Keratinocyte (primary cell): ENCODE measurements around the gene PLCL2. TPM values are rescaled to one million over a fixed set of nuclear protein-coding genes. Genes with fewer than 3 reads are reported as not detected.

Source experiments
- DNase-seq: peaks from one replicate; pipeline ENCODE4 v3.0.0-alpha.2; 2011; ENCODE audit warnings: low read depth, missing footprints, low spot score
- FAIRE-seq: peaks from 2 replicates; lab custom pipeline; 2011; peaks lifted over from hg19 to GRCh38; lab: Jason Lieb, UNC
- H2AFZ ChIP-seq: 2 replicates; pipeline ENCODE4 v1.6.0; 2012; ENCODE audit warnings: low read length, control low read depth, inconsistent platforms; ENCODE audit not compliant: control insufficient read depth
- H3K27ac ChIP-seq: 2 replicates; pipeline ENCODE4 v1.5.1; 2011; ENCODE audit warnings: low read length; ENCODE audit not compliant: control insufficient read depth, insufficient read depth
- H3K27me3 ChIP-seq: 3 replicates; pipeline ENCODE4 v1.6.0; 2011; ENCODE audit warnings: low read length; ENCODE audit not compliant: control insufficient read depth, insufficient read depth; ENCODE audit errors: extremely low read depth
- H3K36me3 ChIP-seq, 2 experiments: 2 replicates in 1 of 2; 3 replicates in 1 of 2; pipeline ENCODE4 v1.5.1; 2011; ENCODE audit warnings: low read length in 2 of 2, mild to moderate bottlenecking in 1 of 2; ENCODE audit not compliant: control insufficient read depth in 2 of 2, insufficient read depth in 2 of 2; ENCODE audit errors: extremely low read depth in 1 of 2
- H3K4me1 ChIP-seq: 3 replicates; pipeline ENCODE4 v1.5.1; 2011; ENCODE audit warnings: low read length; ENCODE audit not compliant: control insufficient read depth, insufficient read depth; ENCODE audit errors: extremely low read depth
- H3K4me2 ChIP-seq: 3 replicates; pipeline ENCODE4 v1.6.0; 2011; ENCODE audit warnings: low read depth, low read length; ENCODE audit not compliant: control insufficient read depth, insufficient read depth; ENCODE audit errors: extremely low read depth
- H3K4me3 ChIP-seq, 3 experiments: fragments of 200-600 bp in 1 of 3; sonication (generic) in 1 of 3; 2 replicates in 2 of 3; 3 replicates in 1 of 3; pipeline ENCODE4 v1.5.1; 2011 to 2016; ENCODE audit warnings: low read length in 3 of 3, mild to moderate bottlenecking in 3 of 3, control low read depth in 2 of 3, inconsistent platforms in 1 of 3, low read depth in 1 of 3, mixed read lengths in 1 of 3, mixed run types in 1 of 3, moderate library complexity in 1 of 3; ENCODE audit not compliant: control insufficient read depth in 2 of 3, insufficient read depth in 2 of 3; ENCODE audit errors: extremely low read depth in 1 of 3
- H3K79me2 ChIP-seq: 2 replicates; pipeline ENCODE4 v1.6.0; 2012; ENCODE audit warnings: low read length; ENCODE audit not compliant: control insufficient read depth, insufficient read depth
- H3K9ac ChIP-seq: 3 replicates; pipeline ENCODE4 v1.6.0; 2011; ENCODE audit warnings: low read length; ENCODE audit not compliant: control insufficient read depth, insufficient read depth; ENCODE audit errors: extremely low read depth
- H3K9me1 ChIP-seq: 3 replicates; pipeline ENCODE4 v1.6.0; 2011; ENCODE audit warnings: low read length; ENCODE audit not compliant: control insufficient read depth, insufficient read depth; ENCODE audit errors: extremely low read depth
- H3K9me3 ChIP-seq: 2 replicates; pipeline ENCODE4 v1.5.1; 2012; ENCODE audit warnings: low read depth, low read length; ENCODE audit not compliant: control insufficient read depth
- H4K20me1 ChIP-seq: 3 replicates; pipeline ENCODE4 v1.6.0; 2011; ENCODE audit warnings: low read length; ENCODE audit not compliant: control insufficient read depth, insufficient read depth; ENCODE audit errors: extremely low read depth
- CTCF ChIP-seq, 3 experiments: IDR thresholded peaks in 1 of 3; conservative IDR thresholded peaks in 1 of 3; optimal IDR thresholded peaks in 1 of 3; 2 replicates in 2 of 3; 3 replicates in 1 of 3; pipeline versions ENCODE3 to v1.5.1; 2011; ENCODE audit warnings: low read length in 3 of 3, mild to moderate bottlenecking in 3 of 3, moderate library complexity in 2 of 3, control low read depth in 1 of 3, inconsistent platforms in 1 of 3; ENCODE audit not compliant: insufficient read depth in 2 of 3; ENCODE audit errors: extremely low read depth in 1 of 3
- EZH2 ChIP-seq: IDR thresholded peaks from one replicate; pipeline ENCODE4 v1.6.1; 2012; ENCODE audit warnings: inconsistent platforms, mild to moderate bottlenecking, low read length, moderate library complexity
- dilution Hi-C: fragments of 300-500 bp; cut with MboI; formaldehyde crosslinking; loops from one replicate; pipeline ENCODE4 v1.7.0; 2020; ENCODE audit warnings: low sequenced_read_pairs; ENCODE audit not compliant: extremely low pct_ligation_motif_present
- polyA plus RNA-seq, 5 experiments: library from polyadenylated mRNA; depleted of rRNA in 3 of 5; stranded (reverse) in 3 of 5; stranded (forward) in 1 of 5; unstranded in 1 of 5; fragments of >200 nt; gene quantifications; 1 replicate in 1 of 5; 2 replicates in 3 of 5; 3 replicates in 1 of 5; pipeline versions ENCODE4 v1.2.1 to v1.2.3, GENCODE V29; 2011 to 2012; ENCODE audit warnings: missing spikeins in 2 of 5, low read depth in 1 of 5, low replicate concordance in 1 of 5

Gene PLCL2
- polyA plus RNA-seq, 1 donor (not counting 4 experiments of a cell fraction or from before 2014, with no cell fraction given): 0.20 TPM

DNA sequence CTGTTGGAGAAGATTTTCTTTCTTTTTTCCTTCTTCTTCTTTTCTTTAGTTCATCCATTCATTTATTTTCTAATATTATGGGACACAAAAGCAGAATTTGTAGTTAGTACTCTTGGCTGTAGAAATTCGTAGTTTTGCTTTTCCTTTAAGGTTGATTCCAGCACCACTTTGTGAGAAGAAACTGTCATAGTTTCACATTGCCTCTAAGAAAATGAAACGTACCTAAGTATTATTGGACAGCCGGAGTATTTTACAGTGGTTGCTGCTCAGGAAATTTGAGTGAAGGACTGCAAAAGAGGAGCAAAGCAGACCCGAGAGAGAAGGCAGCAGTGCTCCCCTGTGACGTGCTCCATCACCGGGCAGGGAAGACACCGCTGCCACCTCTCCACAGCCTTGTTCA, 48.1 kb downstream of the PLCL2 start:
- Histone ChIP-seq H3K79me2 (no peaks in the 10 kb centered on the region), H3K4me3 (no peak overlapping the region), H3K27ac (no peak overlapping the region), H4K20me1 (no peaks in the 10 kb centered on the region), H3K9me3 (no peaks in the 10 kb centered on the region), H3K9ac (no peak overlapping the region), H2AFZ (no peak overlapping the region), H3K27me3 (no peaks in the 10 kb centered on the region), H3K4me2 (no peak overlapping the region), H3K9me1 (no peaks in the 10 kb centered on the region), H3K36me3 (no peaks in the 10 kb centered on the region), H3K4me1 (no peaks in the 10 kb centered on the region)
- FAIRE-seq (no peak), DNase-seq (no peak)
- dilution Hi-C loops: no loop called here
- TF ChIP-seq EZH2: no peak
- no peak for TF ChIP-seq CTCF (optimal IDR thresholded peaks at IDR 0.05 in 1 of 3, IDR thresholded peaks at IDR 0.05 in 1 of 3, conservative IDR thresholded peaks at IDR 0.05 in 1 of 3; ENCODE audit: extremely low read depth in 1 of 3, insufficient read depth in 2 of 3, low read length in 3 of 3)

DNA sequence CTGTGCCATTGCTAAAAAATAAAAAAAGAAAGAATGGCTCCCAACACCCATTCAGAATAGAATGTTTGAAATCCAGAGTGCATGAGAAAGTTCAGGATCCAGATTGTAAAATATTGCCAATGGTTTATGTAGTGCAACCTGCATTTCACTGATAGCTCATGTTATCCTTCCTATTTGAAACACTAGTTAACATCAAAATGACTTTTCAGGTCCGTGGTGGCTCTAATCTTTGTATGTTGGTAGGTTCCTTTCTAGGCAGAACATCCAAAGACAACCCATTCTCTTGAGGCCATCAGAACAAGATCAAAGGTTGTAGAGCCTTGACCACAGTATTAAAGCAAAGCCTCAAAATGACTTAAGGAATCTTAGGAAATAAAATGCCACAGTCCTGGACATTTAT, 51.0 kb downstream of the PLCL2 start:
- Histone ChIP-seq H3K9ac (no peak overlapping the region), H3K79me2 (no peaks in the 10 kb centered on the region), H3K4me1 (no peaks in the 10 kb centered on the region), H3K27me3 (no peaks in the 10 kb centered on the region), H3K4me3 (no peak overlapping the region), H3K27ac (no peak overlapping the region), H3K4me2 (no peak overlapping the region), H3K9me1 (no peaks in the 10 kb centered on the region), H3K9me3 (no peaks in the 10 kb centered on the region), H4K20me1 (no peaks in the 10 kb centered on the region), H3K36me3 (no peaks in the 10 kb centered on the region), H2AFZ (no peak overlapping the region)
- DNase-seq (no peak), FAIRE-seq (no peak)
- dilution Hi-C loops: no loop called here
- no peak for TF ChIP-seq CTCF (optimal IDR thresholded peaks at IDR 0.05 in 1 of 3, IDR thresholded peaks at IDR 0.05 in 1 of 3, conservative IDR thresholded peaks at IDR 0.05 in 1 of 3; ENCODE audit: extremely low read depth in 1 of 3, insufficient read depth in 2 of 3, low read length in 3 of 3)
- no peak for TF ChIP-seq EZH2
